HEK293T (cell line): ENCODE measurements around the gene ARVCF.

Experiments used
- CTBP1 ChIP-seq: fragments of 450-650 bp; IDR thresholded peaks from 2 replicates; pipeline ENCODE4 v1.6.1; 2016; ENCODE audit warnings: borderline replicate concordance
- ELF4 ChIP-seq: fragments of 450-650 bp; IDR thresholded peaks from 2 replicates; pipeline ENCODE4 v1.6.1; 2017; ENCODE audit warnings: antibody characterized with exemption
- FOXM1 ChIP-seq: fragments of 450-650 bp; IDR thresholded peaks from 2 replicates; pipeline ENCODE4 v1.6.1; 2017; ENCODE audit warnings: mild to moderate bottlenecking, borderline replicate concordance
- TF ChIP-seq, protein P1 (sequence below): fragments of 450-650 bp; IDR thresholded peaks from 2 replicates; pipeline ENCODE4 v1.6.1; 2016

DNA sequence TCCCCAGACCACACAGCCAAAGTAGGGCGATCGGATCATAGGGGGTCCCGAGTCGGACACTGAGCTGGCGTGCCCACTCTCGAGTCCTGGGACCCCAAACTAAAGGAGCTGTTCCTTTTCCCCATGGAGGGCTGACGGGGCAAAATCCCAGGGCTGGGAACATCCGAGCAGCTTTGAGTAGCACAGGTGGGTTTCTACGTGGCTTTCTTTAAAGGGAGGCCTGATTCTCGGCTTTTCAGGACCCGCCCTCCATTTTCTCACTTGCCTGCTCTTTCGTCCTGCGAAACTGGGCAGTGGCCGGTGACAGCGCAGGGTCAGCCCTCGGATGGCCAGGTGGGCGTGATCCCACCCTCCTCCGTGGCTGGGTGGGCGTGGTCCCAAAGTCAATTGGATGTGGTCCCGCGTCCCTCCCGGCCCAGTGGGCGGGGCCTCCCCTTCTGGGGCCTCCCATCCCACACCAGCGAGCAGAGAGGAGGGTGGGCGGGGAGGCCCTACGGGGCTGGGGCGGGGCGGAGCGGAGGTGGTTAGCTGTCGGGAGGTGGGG is 57.5 kb downstream of the ARVCF start:
- TF ChIP-seq ELF4 (no peak), FOXM1 (no peak), CTBP1 (no peak)
- TF ChIP-seq, protein P1, sequence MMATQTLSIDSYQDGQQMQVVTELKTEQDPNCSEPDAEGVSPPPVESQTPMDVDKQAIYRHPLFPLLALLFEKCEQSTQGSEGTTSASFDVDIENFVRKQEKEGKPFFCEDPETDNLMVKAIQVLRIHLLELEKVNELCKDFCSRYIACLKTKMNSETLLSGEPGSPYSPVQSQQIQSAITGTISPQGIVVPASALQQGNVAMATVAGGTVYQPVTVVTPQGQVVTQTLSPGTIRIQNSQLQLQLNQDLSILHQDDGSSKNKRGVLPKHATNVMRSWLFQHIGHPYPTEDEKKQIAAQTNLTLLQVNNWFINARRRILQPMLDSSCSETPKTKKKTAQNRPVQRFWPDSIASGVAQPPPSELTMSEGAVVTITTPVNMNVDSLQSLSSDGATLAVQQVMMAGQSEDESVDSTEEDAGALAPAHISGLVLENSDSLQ = no peak
